ENCODE measurements around the gene LMO3. TPM values are rescaled to one million over a fixed set of nuclear protein-coding genes. Genes with fewer than 3 reads are reported as not detected.

The LMO3 gene
- total and polyA plus RNA-seq, 2 donors, result 57.0 to 99.4 TPM

- no peak for DNase-seq (ENCODE audit: extremely low spot score)
- Histone ChIP-seq H3K36me3 (ENCODE audit: insufficient read depth) (no peaks in the 10 kb centered on the region), H3K4me3 (ENCODE audit: low read depth, low read length) (no peak overlapping the region), H3K27ac (ENCODE audit: low read depth) (no peak overlapping the region), H3K4me1 (ENCODE audit: insufficient read depth) (no peaks in the 10 kb centered on the region)
- WGBS, result 43% methylated on average over 3 of the region's 3 CpGs
Observed at GRCh38 chr12:16587110-16587453, 18.9 kb downstream of the LMO3 start.

- Histone ChIP-seq H3K4me1 (ENCODE audit: insufficient read depth) (no peaks in the 10 kb centered on the region), H3K27ac (ENCODE audit: low read depth) (no peak overlapping the region), H3K36me3 (ENCODE audit: insufficient read depth) (no peaks in the 10 kb centered on the region), H3K4me3 (ENCODE audit: low read depth, low read length) (no peak overlapping the region)
- DNase-seq (ENCODE audit: extremely low spot score), result no peak
- 37% methylated on average over 8 of the region's 8 CpGs for WGBS
Observed at GRCh38 chr12:16586350-16587109, 19.4 kb downstream of the LMO3 start.

GRCh38 chr12:16585781-16586180 is 20.2 kb downstream of the LMO3 start:
- Histone ChIP-seq H3K4me3 (ENCODE audit: low read depth, low read length) (no peak overlapping the region), H3K4me1 (ENCODE audit: insufficient read depth) (no peaks in the 10 kb centered on the region), H3K27ac (ENCODE audit: low read depth) (no peak overlapping the region), H3K36me3 (ENCODE audit: insufficient read depth) (no peaks in the 10 kb centered on the region)
- WGBS, result 68% methylated on average over 2 of the region's 2 CpGs
- DNase-seq (ENCODE audit: extremely low spot score), result no peak

- no peak for DNase-seq (ENCODE audit: extremely low spot score)
- H3K4me1 ChIP-seq (ENCODE audit: insufficient read depth), result no peaks in the 10 kb centered on the region
- no peak overlapping the region for H3K4me3 ChIP-seq (ENCODE audit: low read depth, low read length)
- no peaks in the 10 kb centered on the region for H3K36me3 ChIP-seq (ENCODE audit: insufficient read depth)
- H3K27ac ChIP-seq (ENCODE audit: low read depth), result no peak overlapping the region
- 51% methylated on average over 4 of the region's 4 CpGs for WGBS
Observed at GRCh38 chr12:16583969-16584745, 21.8 kb downstream of the LMO3 start.

GRCh38 chr12:16581416-16581815 is 24.5 kb downstream of the LMO3 start:
- Histone ChIP-seq H3K4me1 (ENCODE audit: insufficient read depth) (no peaks in the 10 kb centered on the region), H3K27ac (ENCODE audit: low read depth) (no peak overlapping the region), H3K36me3 (ENCODE audit: insufficient read depth) (no peaks in the 10 kb centered on the region), H3K4me3 (ENCODE audit: low read depth, low read length) (no peak overlapping the region)
- no peak for DNase-seq (ENCODE audit: extremely low spot score)

- Histone ChIP-seq H3K4me3 (ENCODE audit: low read depth, low read length) (no peak overlapping the region), H3K36me3 (ENCODE audit: insufficient read depth) (no peaks in the 10 kb centered on the region), H3K27ac (ENCODE audit: low read depth) (no peak overlapping the region), H3K4me1 (ENCODE audit: insufficient read depth) (no peaks in the 10 kb centered on the region)
- DNase-seq (ENCODE audit: extremely low spot score), result no peak
- WGBS, result 52% methylated on average over 1 of the region's 1 CpG
Observed at GRCh38 chr12:16579041-16579440, 26.9 kb downstream of the LMO3 start.

- no peak for DNase-seq (ENCODE audit: extremely low spot score)
- 55% methylated on average over 21 of the region's 21 CpGs for WGBS
Observed at GRCh38 chr12:16573398-16574077, 32.4 kb downstream of the LMO3 start.

GRCh38 chr12:16568873-16569272 is 37.1 kb downstream of the LMO3 start:
- Histone ChIP-seq H3K4me1 (ENCODE audit: insufficient read depth) (no peaks in the 10 kb centered on the region), H3K4me3 (ENCODE audit: low read depth, low read length) (no peak overlapping the region), H3K27ac (ENCODE audit: low read depth) (no peak overlapping the region), H3K36me3 (ENCODE audit: insufficient read depth) (no peaks in the 10 kb centered on the region)
- 82% methylated on average over 1 of the region's 1 CpG for WGBS
- no peak for DNase-seq (ENCODE audit: extremely low spot score)

More at GRCh38 chr12:16573398-16574077, 32.4 kb downstream of the LMO3 start:
- Histone ChIP-seq H3K4me1 (ENCODE audit: insufficient read depth) (no peaks in the 10 kb centered on the region), H3K4me3 (ENCODE audit: low read depth, low read length) (no peak overlapping the region), H3K36me3 (ENCODE audit: insufficient read depth) (no peaks in the 10 kb centered on the region), H3K27ac (ENCODE audit: low read depth) (no peak overlapping the region)

GRCh38 chr12:16564675-16565074 is 41.3 kb downstream of the LMO3 start:
- H3K4me1 ChIP-seq (ENCODE audit: insufficient read depth), result no peaks in the 10 kb centered on the region
- no peaks in the 10 kb centered on the region for H3K36me3 ChIP-seq (ENCODE audit: insufficient read depth)
- 75% methylated on average over 1 of the region's 1 CpG for WGBS
- no peak for DNase-seq (ENCODE audit: extremely low spot score)
- H3K27ac ChIP-seq (ENCODE audit: low read depth), result no peak overlapping the region
- no peak overlapping the region for H3K4me3 ChIP-seq (ENCODE audit: low read depth, low read length)

GRCh38 chr12:16563504-16563903 is 42.5 kb downstream of the LMO3 start:
- H3K4me3 ChIP-seq (ENCODE audit: low read depth, low read length), result no peak overlapping the region
- no peak overlapping the region for H3K27ac ChIP-seq (ENCODE audit: low read depth)
- H3K36me3 ChIP-seq (ENCODE audit: insufficient read depth), result no peaks in the 10 kb centered on the region
- no peak for DNase-seq (ENCODE audit: extremely low spot score)
- no peaks in the 10 kb centered on the region for H3K4me1 ChIP-seq (ENCODE audit: insufficient read depth)
- WGBS, result 25% methylated on average over 3 of the region's 3 CpGs

- no peaks in the 10 kb centered on the region for H3K36me3 ChIP-seq (ENCODE audit: insufficient read depth)
- no peak overlapping the region for H3K27ac ChIP-seq (ENCODE audit: low read depth)
- 82% methylated on average over 6 of the region's 6 CpGs for WGBS
- no peaks in the 10 kb centered on the region for H3K4me1 ChIP-seq (ENCODE audit: insufficient read depth)
- DNase-seq (ENCODE audit: extremely low spot score), result no peak
- H3K4me3 ChIP-seq (ENCODE audit: low read depth, low read length), result no peak overlapping the region
Observed at GRCh38 chr12:16562921-16563320, 43.0 kb downstream of the LMO3 start.

GRCh38 chr12:16562435-16562834 is 43.5 kb downstream of the LMO3 start:
- WGBS, result 95% methylated on average over 3 of the region's 3 CpGs
- DNase-seq (ENCODE audit: extremely low spot score), result no peak
- Histone ChIP-seq H3K27ac (ENCODE audit: low read depth) (no peak overlapping the region), H3K4me1 (ENCODE audit: insufficient read depth) (no peaks in the 10 kb centered on the region), H3K36me3 (ENCODE audit: insufficient read depth) (no peaks in the 10 kb centered on the region), H3K4me3 (ENCODE audit: low read depth, low read length) (no peak overlapping the region)

- no peak for DNase-seq (ENCODE audit: extremely low spot score)
- WGBS, result 68% methylated on average over 5 of the region's 5 CpGs
- Histone ChIP-seq H3K4me3 (ENCODE audit: low read depth, low read length) (no peak overlapping the region), H3K36me3 (ENCODE audit: insufficient read depth) (no peaks in the 10 kb centered on the region), H3K27ac (ENCODE audit: low read depth) (no peak overlapping the region), H3K4me1 (ENCODE audit: insufficient read depth) (no peaks in the 10 kb centered on the region)
Observed at GRCh38 chr12:16560273-16560672, 45.7 kb downstream of the LMO3 start.

GRCh38 chr12:16555630-16556029 is 50.3 kb downstream of the LMO3 start:
- no peak for DNase-seq (ENCODE audit: extremely low spot score)
- H3K4me1 ChIP-seq (ENCODE audit: insufficient read depth), result no peaks in the 10 kb centered on the region
- no peak overlapping the region for H3K4me3 ChIP-seq (ENCODE audit: low read depth, low read length)
- 49% methylated on average over 7 of the region's 7 CpGs for WGBS
- H3K27ac ChIP-seq (ENCODE audit: low read depth), result no peak overlapping the region
- H3K36me3 ChIP-seq (ENCODE audit: insufficient read depth), result no peaks in the 10 kb centered on the region
